ENCODE results near the gene CFL1. TPM values are rescaled to one million over a fixed set of nuclear protein-coding genes. Genes with fewer than 3 reads are reported as not detected.

The CFL1 gene
- total RNA-seq, 2 experiments from 2014 or later = 1,043 to 1,085 TPM

GRCh38 chr11:65867284-65868071, 9.5 kb upstream of the CFL1 start:
- DNase-seq = no peak
- peaks cover 11% of the 10 kb centered on the region for H3K4me1 Mint-ChIP-seq (ENCODE audit: low read depth)
- CTCF ChIA-PET = interaction anchor here (3.2 kb wide), 1 partner anchor 17 kb away, joined by 15 read pairs; no protein-coding TSS in a partner anchor
- H3K9me3 Mint-ChIP-seq = no peaks in the 10 kb centered on the region
- peaks cover 18% of the 10 kb centered on the region for H3K36me3 Mint-ChIP-seq (ENCODE audit: low read depth)
- intact Hi-C loops (cut with micrococcal nuclease) = no loop called here
- H3K27me3 Mint-ChIP-seq (ENCODE audit: low read depth) = no peaks in the 10 kb centered on the region
- no peak overlapping the region for H3K27ac Mint-ChIP-seq
- H3K4me3 Mint-ChIP-seq = no peak overlapping the region

DNA sequence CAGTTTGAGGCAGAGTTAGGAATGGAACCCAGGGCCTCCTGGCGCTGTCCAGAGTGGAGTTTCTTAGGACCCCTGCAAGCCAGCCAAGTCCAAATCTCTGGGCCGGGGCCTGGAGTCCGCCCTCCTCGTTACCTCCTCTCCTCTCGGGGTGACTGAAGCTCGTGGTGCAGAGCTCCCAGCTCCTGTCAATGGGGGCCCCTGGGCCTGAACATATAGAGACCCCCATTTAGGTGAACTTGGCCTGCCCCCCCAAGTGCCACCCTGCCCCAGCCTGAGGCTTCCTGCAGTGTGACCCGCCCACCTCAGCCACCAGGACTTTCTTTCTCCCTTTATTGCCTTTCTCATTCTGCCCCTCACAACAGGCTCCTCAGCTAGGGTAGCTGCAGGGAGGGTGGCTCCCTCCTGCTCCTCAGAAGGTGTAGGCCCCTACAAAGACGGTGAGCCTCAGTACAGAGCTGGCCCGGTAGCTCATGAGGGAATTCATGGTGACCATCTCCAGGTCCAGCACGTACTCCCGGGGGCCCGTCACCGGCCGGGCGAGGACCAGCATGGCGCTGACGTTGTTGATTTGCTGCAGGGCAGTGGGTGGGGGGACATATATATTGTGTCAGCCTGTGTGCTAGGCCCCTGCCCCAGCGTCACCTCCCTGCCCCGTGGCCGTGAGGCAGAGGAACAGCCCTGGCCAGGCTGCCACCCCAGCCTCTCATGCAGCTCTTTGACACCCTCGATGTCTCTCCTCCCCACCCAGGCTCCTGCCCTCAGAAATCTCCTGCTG, 8.7 kb upstream of the CFL1 start:
- no peak overlapping the region for H3K4me3 Mint-ChIP-seq
- no peaks in the 10 kb centered on the region for H3K27me3 Mint-ChIP-seq (ENCODE audit: low read depth)
- CTCF ChIA-PET = interaction anchor here (0.5 to 3.2 kb wide), 2 partner anchors 18 to 21 kb away, joined by 3 to 15 read pairs; no protein-coding TSS in a partner anchor
- H3K27ac Mint-ChIP-seq = no peak overlapping the region
- H3K36me3 Mint-ChIP-seq (ENCODE audit: low read depth) = peaks cover 22% of the 10 kb centered on the region
- H3K9me3 Mint-ChIP-seq = no peaks in the 10 kb centered on the region
- no peak for DNase-seq
- peaks cover 11% of the 10 kb centered on the region for H3K4me1 Mint-ChIP-seq (ENCODE audit: low read depth)
- intact Hi-C loops (cut with micrococcal nuclease) = no loop called here

DNA sequence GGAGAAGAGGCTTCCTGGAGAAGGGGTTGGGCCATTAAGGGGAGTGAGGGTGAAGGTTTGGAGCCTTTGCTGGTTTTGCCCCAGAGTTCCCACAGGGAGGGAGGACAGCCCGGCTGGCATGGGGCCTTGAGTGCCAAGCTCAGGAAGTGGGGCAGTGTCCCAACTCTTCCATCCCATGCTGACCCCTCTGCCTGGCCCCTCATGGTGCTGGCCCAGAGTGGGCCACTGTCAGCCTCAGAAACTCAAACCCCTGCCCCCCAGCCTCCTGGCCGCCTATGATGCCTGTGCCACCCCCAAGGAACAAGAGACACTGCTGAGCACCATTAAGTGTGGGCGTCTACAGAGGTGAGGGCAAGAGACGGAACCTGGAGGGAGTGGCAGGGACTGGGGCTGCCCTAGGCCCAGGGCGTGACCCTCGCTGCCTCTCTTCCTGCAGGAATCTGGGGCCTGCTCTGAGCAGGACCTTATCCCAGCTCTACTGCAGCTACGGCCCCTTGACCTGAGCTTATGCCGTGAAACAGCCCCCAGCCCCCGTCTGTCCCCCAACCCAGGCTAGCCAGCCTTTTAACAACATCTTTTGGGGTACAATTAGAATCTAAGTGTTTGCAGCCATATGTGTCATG, 7.7 kb upstream of the CFL1 start:
- CTCF ChIA-PET = interaction anchor here (3.2 kb wide), 1 partner anchor 19 kb away, joined by 15 read pairs; no protein-coding TSS in a partner anchor
- H3K36me3 Mint-ChIP-seq (ENCODE audit: low read depth) = peaks cover 27% of the 10 kb centered on the region

GRCh38 chr11:65864706-65865471, 6.9 kb upstream of the CFL1 start:
- no peaks in the 10 kb centered on the region for H3K9me3 Mint-ChIP-seq
- peaks cover 30% of the 10 kb centered on the region for H3K36me3 Mint-ChIP-seq (ENCODE audit: low read depth)
- intact Hi-C loops (cut with micrococcal nuclease) = no loop called here
- H3K4me1 Mint-ChIP-seq (ENCODE audit: low read depth) = peaks cover 16% of the 10 kb centered on the region
- DNase-seq = no peak
- no peak overlapping the region for H3K4me3 Mint-ChIP-seq
- CTCF ChIA-PET = interaction anchor here (3.2 kb wide), 1 partner anchor 19 kb away, joined by 15 read pairs; no protein-coding TSS in a partner anchor
- H3K27ac Mint-ChIP-seq = no peak overlapping the region
- no peaks in the 10 kb centered on the region for H3K27me3 Mint-ChIP-seq (ENCODE audit: low read depth)

More for the DNA sequence above, 7.7 kb upstream of the CFL1 start:
- Mint-ChIP-seq H3K4me3 (no peak overlapping the region), H3K9me3 (no peaks in the 10 kb centered on the region), H3K4me1 (ENCODE audit: low read depth) (peaks cover 16% of the 10 kb centered on the region), H3K27ac (no peak overlapping the region), H3K27me3 (ENCODE audit: low read depth) (no peaks in the 10 kb centered on the region)
- intact Hi-C loops (cut with micrococcal nuclease) = no loop called here
- DNase-seq = no peak

GRCh38 chr11:65863889-65864705, 6.1 kb upstream of the CFL1 start:
- Mint-ChIP-seq H3K27me3 (ENCODE audit: low read depth) (no peaks in the 10 kb centered on the region), H3K36me3 (ENCODE audit: low read depth) (peaks cover 30% of the 10 kb centered on the region), H3K9me3 (no peaks in the 10 kb centered on the region), H3K27ac (no peak overlapping the region), H3K4me1 (ENCODE audit: low read depth) (peaks cover 16% of the 10 kb centered on the region), H3K4me3 (no peak overlapping the region)
- DNase-seq = no peak
- intact Hi-C loops (cut with micrococcal nuclease) = no loop called here
- CTCF ChIA-PET = interaction anchor here (6.1 kb wide), 1 partner anchor 23 kb away, joined by 178 read pairs; the partner anchor contains the start of genes CCDC85B, CTSW and FIBP

DNA sequence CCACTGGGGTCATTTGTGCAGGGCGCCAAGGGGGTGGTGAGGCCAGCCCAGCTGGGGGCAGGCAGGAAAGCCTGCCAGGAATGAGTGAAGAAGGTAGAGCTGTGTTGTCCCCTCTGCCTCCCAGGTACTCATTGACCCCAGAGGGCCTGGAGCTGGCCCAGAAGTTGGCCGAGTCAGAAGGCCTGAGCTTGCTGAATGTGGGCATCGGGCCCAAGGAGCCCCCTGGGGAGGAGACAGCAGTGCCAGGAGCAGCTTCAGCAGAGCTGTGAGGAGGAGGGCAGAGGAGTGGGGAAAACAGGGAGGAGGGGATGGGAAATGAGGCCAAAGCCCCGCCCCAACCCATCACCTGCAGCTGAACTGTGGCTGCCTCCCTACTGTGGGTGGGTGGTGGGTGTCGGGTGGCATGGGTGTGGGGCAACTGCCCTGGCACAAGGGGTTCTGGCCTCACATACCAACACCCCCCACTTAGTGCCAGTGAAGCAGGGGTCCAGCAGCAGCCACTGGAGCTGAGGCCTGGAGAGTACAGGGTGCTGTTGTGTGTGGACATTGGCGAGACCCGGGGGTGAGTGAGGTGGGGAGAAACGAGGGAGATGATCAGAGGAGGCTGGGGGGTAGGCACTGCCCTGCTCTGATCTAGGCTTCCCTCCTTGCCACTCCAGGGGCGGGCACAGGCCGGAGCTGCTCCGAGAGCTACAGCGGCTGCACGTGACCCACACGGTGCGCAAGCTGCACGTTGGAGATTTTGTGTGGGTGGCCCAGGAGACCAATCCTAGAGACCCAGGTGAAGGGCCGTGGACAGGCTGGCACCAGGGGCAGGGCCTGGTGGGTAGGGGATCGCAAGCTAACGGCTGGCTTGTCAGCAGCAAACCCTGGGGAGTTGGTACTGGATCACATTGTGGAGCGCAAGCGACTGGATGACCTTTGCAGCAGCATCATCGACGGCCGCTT, 5.2 kb upstream of the CFL1 start:
- Mint-ChIP-seq H3K4me1 (ENCODE audit: low read depth) (peaks cover 19% of the 10 kb centered on the region), H3K27me3 (ENCODE audit: low read depth) (no peaks in the 10 kb centered on the region), H3K4me3 (no peak overlapping the region), H3K9me3 (no peaks in the 10 kb centered on the region), H3K36me3 (ENCODE audit: low read depth) (peaks cover 30% of the 10 kb centered on the region), H3K27ac (no peak overlapping the region)
- intact Hi-C loops (cut with micrococcal nuclease) = no loop called here
- peak; percentile 3 for DNase-seq
- CTCF ChIA-PET = interaction anchor here (0.8 to 6.1 kb wide), 3 partner anchors 8 to 24 kb away, joined by 3 to 178 read pairs (median 3); partner anchors contain the start of genes CCDC85B, CTSW and FIBP

DNA sequence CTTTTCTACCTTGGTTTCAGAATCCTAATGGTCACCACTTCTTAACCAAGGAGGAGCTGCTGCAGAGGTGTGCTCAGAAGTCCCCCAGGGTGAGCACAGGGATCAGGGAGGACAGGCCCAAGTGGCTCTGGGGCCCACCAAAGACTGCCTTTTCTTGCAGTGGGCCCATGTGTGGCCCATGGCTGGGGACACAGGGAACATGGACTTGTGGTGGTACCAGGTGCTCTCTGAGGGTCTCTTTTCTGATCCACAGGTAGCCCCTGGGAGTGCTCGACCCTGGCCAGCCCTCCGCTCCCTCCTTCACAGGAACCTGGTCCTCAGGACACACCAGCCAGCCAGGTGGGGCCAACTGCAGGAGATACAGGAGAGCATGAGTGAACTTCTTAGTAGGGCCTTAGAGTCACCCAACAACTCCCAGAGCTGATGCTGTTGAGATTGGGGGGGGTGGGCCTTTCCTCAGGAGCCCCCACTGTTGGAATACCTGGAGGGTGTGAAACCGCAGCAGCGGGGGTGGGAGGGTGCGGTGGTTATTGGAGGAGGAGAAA, 4.3 kb upstream of the CFL1 start:
- intact Hi-C loops (cut with micrococcal nuclease) = no loop called here
- Mint-ChIP-seq H3K9me3 (no peaks in the 10 kb centered on the region), H3K27me3 (ENCODE audit: low read depth) (no peaks in the 10 kb centered on the region), H3K4me1 (ENCODE audit: low read depth) (peaks cover 19% of the 10 kb centered on the region), H3K27ac (no peak overlapping the region), H3K36me3 (ENCODE audit: low read depth) (peaks cover 27% of the 10 kb centered on the region), H3K4me3 (no peak overlapping the region)
- CTCF ChIA-PET = interaction anchor here (6.1 kb wide), 1 partner anchor 25 kb away, joined by 178 read pairs; the partner anchor contains the start of genes CCDC85B, CTSW and FIBP
- peak; percentile 3 for DNase-seq

- peak overlapping the region; percentile 97 for H3K4me3 Mint-ChIP-seq
- no peaks in the 10 kb centered on the region for H3K27me3 Mint-ChIP-seq (ENCODE audit: low read depth)
- no peaks in the 10 kb centered on the region for H3K9me3 Mint-ChIP-seq
- H3K4me1 Mint-ChIP-seq (ENCODE audit: low read depth) = peaks cover 21% of the 10 kb centered on the region
- intact Hi-C loops (cut with micrococcal nuclease) = no loop called here
- H3K27ac Mint-ChIP-seq = peak overlapping the region; percentile 100
- CTCF ChIA-PET = interaction anchor here (1.0 to 6.1 kb wide), 5 partner anchors 10 to 25 kb away, joined by 4 to 178 read pairs (median 11); partner anchors contain the start of genes CCDC85B, CTSW and FIBP
- DNase-seq = peak; percentile 3
- peaks cover 27% of the 10 kb centered on the region for H3K36me3 Mint-ChIP-seq (ENCODE audit: low read depth)
Measured at GRCh38 chr11:65861533-65862183, 3.7 kb upstream of the CFL1 start.

DNA sequence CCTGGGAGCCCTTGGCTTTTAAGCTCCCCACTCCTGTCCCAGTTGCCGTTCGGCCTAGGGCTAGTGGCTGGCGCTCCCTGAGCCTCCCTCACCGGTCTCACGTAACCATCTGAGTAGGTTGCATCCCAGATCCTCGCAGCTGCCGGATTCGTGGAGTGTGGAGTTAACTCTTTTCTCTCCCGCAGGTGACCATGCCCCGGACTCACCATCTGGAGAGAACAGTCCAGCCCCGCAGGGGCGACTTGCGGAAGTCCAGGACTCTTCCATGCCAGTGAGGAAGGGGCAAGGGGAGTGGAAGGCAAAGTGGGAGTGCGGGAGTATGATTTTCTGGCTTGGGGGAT, 3.2 kb upstream of the CFL1 start:
- Mint-ChIP-seq H3K36me3 (ENCODE audit: low read depth) (peaks cover 32% of the 10 kb centered on the region), H3K4me1 (ENCODE audit: low read depth) (peaks cover 26% of the 10 kb centered on the region), H3K9me3 (no peaks in the 10 kb centered on the region), H3K4me3 (peak overlapping the region; percentile 97), H3K27me3 (ENCODE audit: low read depth) (no peaks in the 10 kb centered on the region), H3K27ac (peak overlapping the region; percentile 100)
- CTCF ChIA-PET = interaction anchor here (0.7 to 6.1 kb wide), 8 partner anchors 10 to 76 kb away, joined by 3 to 178 read pairs (median 7); partner anchors contain the start of genes CCDC85B, CTSW and FIBP
- intact Hi-C loops (cut with micrococcal nuclease) = no loop called here
- DNase-seq = peak; percentile 15

Data from activated naive CD4-positive, alpha-beta T cell treated with anti-CD3 and anti-CD28 coated beads for 36 hours (primary cell).